PC-9 (cell line): ENCODE results near the gene CRYL1. TPM values are rescaled to one million over a fixed set of nuclear protein-coding genes. Genes with fewer than 3 reads are reported as not detected.

Experiments
- BruUV-seq: library from RNA; stranded (reverse); fragments of 400-500 nt; replicated peaks from 2 replicates; lab custom pipeline; 2021; lab: Mats Ljungman, UMichigan
- CTCF ChIA-PET: fragments of 300-600 bp; sonication (Branson Sonifier 250); formaldehyde crosslinking; loops from one replicate; lab custom pipeline; 2022; ENCODE audit warnings: antibody characterized with exemption; lab: Charles Lee
- POLR2A ChIA-PET: fragments of 300-600 bp; sonication (Branson Sonifier 250); formaldehyde crosslinking; loops from one replicate; lab custom pipeline; 2022; ENCODE audit warnings: antibody characterized with exemption; ENCODE audit not compliant: unreplicated experiment; lab: Charles Lee
- DNase-seq, 2 experiments: peaks; one replicate each; pipeline versions ENCODE4 v3.0.0 to v3.0.0-alpha.2; 2015 to 2022; ENCODE audit warnings: mixed read lengths in 1 of 2
- H2AFZ ChIP-seq: fragments of 200-600 bp; sonication (generic); 2 replicates; pipeline ENCODE4 v1.8.1; 2017; ENCODE audit warnings: antibody characterized with exemption
- H3F3A ChIP-seq: fragments of 200-600 bp; sonication (generic); 2 replicates; pipeline ENCODE4 v1.8.1; 2017; ENCODE audit warnings: antibody characterized with exemption, mild to moderate bottlenecking, low read depth; ENCODE audit not compliant: insufficient read depth
- H3K27ac ChIP-seq: fragments of 200-600 bp; sonication (generic); 2 replicates; pipeline ENCODE4 v1.6.1; 2016; ENCODE audit warnings: mixed run types
- H3K27me3 ChIP-seq: fragments of 200-600 bp; sonication (generic); 2 replicates; pipeline ENCODE4 v1.6.1; 2016; ENCODE audit warnings: low read depth, mixed run types; ENCODE audit not compliant: insufficient read depth
- H3K36me3 ChIP-seq: fragments of 200-600 bp; sonication (generic); 2 replicates; pipeline ENCODE4 v1.6.1; 2016; ENCODE audit warnings: low read depth, mixed run types
- H3K4me1 ChIP-seq: fragments of 200-600 bp; sonication (generic); replicated peaks from 2 replicates; pipeline ENCODE4 v1.6.1; 2016; ENCODE audit warnings: mixed run types; ENCODE audit not compliant: insufficient read depth
- H3K4me2 ChIP-seq: fragments of 200-600 bp; sonication (generic); 2 replicates; pipeline ENCODE4 v1.6.1; 2017; ENCODE audit warnings: mixed run types
- H3K4me3 ChIP-seq: fragments of 200-600 bp; sonication (generic); 2 replicates; pipeline ENCODE4 v1.6.1; 2016; ENCODE audit warnings: mixed run types
- H3K79me2 ChIP-seq: fragments of 200-600 bp; sonication (generic); 2 replicates; pipeline ENCODE4 v1.6.1; 2017; ENCODE audit warnings: low read depth, mixed run types
- H3K9me2 ChIP-seq: fragments of 200-600 bp; sonication (generic); 2 replicates; pipeline ENCODE4 v1.8.1; 2017; ENCODE audit warnings: mild to moderate bottlenecking; ENCODE audit not compliant: insufficient read depth
- H3K9me3 ChIP-seq: fragments of 200-600 bp; sonication (generic); 2 replicates; pipeline ENCODE4 v1.8.1; 2016; ENCODE audit warnings: low read depth; ENCODE audit not compliant: insufficient read depth
- H4K20me1 ChIP-seq: fragments of 200-600 bp; sonication (generic); 2 replicates; pipeline ENCODE4 v1.8.1; 2017; ENCODE audit not compliant: insufficient read depth
- CTCF ChIP-seq: fragments of 200-600 bp; sonication (generic); conservative IDR thresholded peaks from 2 replicates; pipeline ENCODE4 v1.6.1; 2017; ENCODE audit warnings: mixed run types, antibody characterized with exemption, mild to moderate bottlenecking, moderate library complexity
- EZH2 ChIP-seq: fragments of 200-600 bp; sonication (generic); IDR thresholded peaks from 2 replicates; pipeline ENCODE4 v1.8.0; 2017; ENCODE audit warnings: antibody characterized with exemption, low read depth
- intact Hi-C: fragments of 100-400 bp; cut with micrococcal nuclease; formaldehyde crosslinking; loops from one replicate; pipeline ENCODE4 v1.10.0; 2022; ENCODE audit not compliant: unreplicated experiment
- total RNA-seq: library from RNA; stranded (reverse); gene quantifications from 2 replicates; pipeline ENCODE4 v1.2.3, GENCODE V29; 2021

CRYL1 gene
- total RNA-seq, 1 experiment from 2014 or later = 8.7 TPM

- Histone ChIP-seq H3K9me3 (no peaks in the 10 kb centered on the region), H3K9me2 (no peaks in the 10 kb centered on the region), H3K4me1 (peaks cover 15% of the 10 kb centered on the region), H3K27ac (no peak overlapping the region), H3K27me3 (no peaks in the 10 kb centered on the region), H3K4me2 (no peak overlapping the region), H3K79me2 (no peaks in the 10 kb centered on the region), H3F3A (peaks cover 15% of the 10 kb centered on the region), H2AFZ (no peak overlapping the region), H3K36me3 (no peaks in the 10 kb centered on the region), H3K4me3 (no peak overlapping the region), H4K20me1 (no peaks in the 10 kb centered on the region)
- POLR2A ChIA-PET = no interaction called here
- intact Hi-C loops = no loop called here
- no peak for DNase-seq
- TF ChIP-seq EZH2 (no peak), CTCF (no peak)
- BruUV-seq = no TSS peak
- CTCF ChIA-PET = no interaction called here
Observed at GRCh38 chr13:20424949-20425348, 100.7 kb downstream of the CRYL1 start.

GRCh38 chr13:20424559-20424852, 101.2 kb downstream of the CRYL1 start:
- Histone ChIP-seq H3K4me2 (no peak overlapping the region), H3K9me3 (no peaks in the 10 kb centered on the region), H3K27me3 (no peaks in the 10 kb centered on the region), H3K79me2 (no peaks in the 10 kb centered on the region), H3K9me2 (no peaks in the 10 kb centered on the region), H3K27ac (no peak overlapping the region), H3K4me3 (no peak overlapping the region), H2AFZ (no peak overlapping the region), H3K4me1 (peaks cover 18% of the 10 kb centered on the region), H4K20me1 (no peaks in the 10 kb centered on the region), H3F3A (peaks cover 17% of the 10 kb centered on the region), H3K36me3 (no peaks in the 10 kb centered on the region)
- intact Hi-C loops = no loop called here
- ChIA-PET CTCF (no interaction called here), POLR2A (no interaction called here)
- TF ChIP-seq EZH2 (no peak), CTCF (no peak)
- DNase-seq = no peak
- no TSS peak for BruUV-seq

GRCh38 chr13:20422362-20422761, 103.3 kb downstream of the CRYL1 start:
- CTCF ChIA-PET = no interaction called here

More at GRCh38 chr13:20422362-20422761, 103.3 kb downstream of the CRYL1 start:
- Histone ChIP-seq H3K4me2 (no peak overlapping the region), H3K36me3 (no peaks in the 10 kb centered on the region), H3K9me3 (no peaks in the 10 kb centered on the region), H3K9me2 (no peaks in the 10 kb centered on the region), H3F3A (peaks cover 29% of the 10 kb centered on the region), H3K4me1 (peaks cover 30% of the 10 kb centered on the region), H3K27me3 (no peaks in the 10 kb centered on the region), H4K20me1 (no peaks in the 10 kb centered on the region), H3K27ac (no peak overlapping the region), H3K79me2 (no peaks in the 10 kb centered on the region), H3K4me3 (no peak overlapping the region), H2AFZ (no peak overlapping the region)
- no peak for DNase-seq
- POLR2A ChIA-PET = no interaction called here
- no peak for TF ChIP-seq EZH2
- no peak for TF ChIP-seq CTCF
- no TSS peak for BruUV-seq
- intact Hi-C loops = no loop called here
